ENCODE results near the gene COA7. TPM values are rescaled to one million over a fixed set of nuclear protein-coding genes. Genes with fewer than 3 reads are reported as not detected.

The COA7 gene
- total RNA-seq, 1 experiment from 2014 or later: 43.7 TPM

DNA sequence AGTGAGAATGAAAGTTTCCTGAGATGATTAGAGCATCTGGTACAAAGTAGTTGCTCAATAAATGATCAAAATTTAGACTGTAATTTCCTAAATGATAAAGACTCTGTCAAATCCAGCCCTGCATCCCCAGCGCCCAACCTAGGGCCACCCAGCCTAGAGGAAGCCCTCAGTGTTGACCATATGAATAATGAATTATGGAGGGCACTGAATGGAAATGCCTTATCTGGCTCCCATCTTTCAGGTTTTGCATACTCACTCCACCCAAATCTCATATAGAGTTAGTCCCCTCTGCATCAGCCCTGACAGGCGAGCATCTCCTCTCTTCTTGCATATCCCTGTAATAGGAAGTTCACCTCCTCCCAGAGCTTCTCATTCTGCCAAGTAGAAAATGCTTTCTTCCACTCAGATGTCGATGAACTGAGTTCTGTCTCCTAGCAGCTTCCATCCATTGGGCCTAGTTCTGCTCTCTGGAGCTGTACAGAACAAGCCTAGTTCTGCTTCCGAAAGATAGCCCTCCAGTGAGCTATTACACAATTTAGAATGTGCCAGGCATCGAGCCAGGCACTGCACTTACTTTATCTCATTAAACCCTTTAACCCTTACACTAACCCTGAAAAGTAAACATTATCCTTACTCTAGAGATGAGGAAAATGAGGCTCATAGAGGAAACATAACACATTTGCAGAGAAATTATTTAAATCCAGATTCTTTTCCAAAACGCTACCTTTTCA is 20.9 kb downstream of the COA7 start (continued):
- TF ChIP-seq, protein P1, sequence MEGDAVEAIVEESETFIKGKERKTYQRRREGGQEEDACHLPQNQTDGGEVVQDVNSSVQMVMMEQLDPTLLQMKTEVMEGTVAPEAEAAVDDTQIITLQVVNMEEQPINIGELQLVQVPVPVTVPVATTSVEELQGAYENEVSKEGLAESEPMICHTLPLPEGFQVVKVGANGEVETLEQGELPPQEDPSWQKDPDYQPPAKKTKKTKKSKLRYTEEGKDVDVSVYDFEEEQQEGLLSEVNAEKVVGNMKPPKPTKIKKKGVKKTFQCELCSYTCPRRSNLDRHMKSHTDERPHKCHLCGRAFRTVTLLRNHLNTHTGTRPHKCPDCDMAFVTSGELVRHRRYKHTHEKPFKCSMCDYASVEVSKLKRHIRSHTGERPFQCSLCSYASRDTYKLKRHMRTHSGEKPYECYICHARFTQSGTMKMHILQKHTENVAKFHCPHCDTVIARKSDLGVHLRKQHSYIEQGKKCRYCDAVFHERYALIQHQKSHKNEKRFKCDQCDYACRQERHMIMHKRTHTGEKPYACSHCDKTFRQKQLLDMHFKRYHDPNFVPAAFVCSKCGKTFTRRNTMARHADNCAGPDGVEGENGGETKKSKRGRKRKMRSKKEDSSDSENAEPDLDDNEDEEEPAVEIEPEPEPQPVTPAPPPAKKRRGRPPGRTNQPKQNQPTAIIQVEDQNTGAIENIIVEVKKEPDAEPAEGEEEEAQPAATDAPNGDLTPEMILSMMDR (IDR thresholded peaks at IDR 0.05): no peak
- TF ChIP-seq, protein P2, sequence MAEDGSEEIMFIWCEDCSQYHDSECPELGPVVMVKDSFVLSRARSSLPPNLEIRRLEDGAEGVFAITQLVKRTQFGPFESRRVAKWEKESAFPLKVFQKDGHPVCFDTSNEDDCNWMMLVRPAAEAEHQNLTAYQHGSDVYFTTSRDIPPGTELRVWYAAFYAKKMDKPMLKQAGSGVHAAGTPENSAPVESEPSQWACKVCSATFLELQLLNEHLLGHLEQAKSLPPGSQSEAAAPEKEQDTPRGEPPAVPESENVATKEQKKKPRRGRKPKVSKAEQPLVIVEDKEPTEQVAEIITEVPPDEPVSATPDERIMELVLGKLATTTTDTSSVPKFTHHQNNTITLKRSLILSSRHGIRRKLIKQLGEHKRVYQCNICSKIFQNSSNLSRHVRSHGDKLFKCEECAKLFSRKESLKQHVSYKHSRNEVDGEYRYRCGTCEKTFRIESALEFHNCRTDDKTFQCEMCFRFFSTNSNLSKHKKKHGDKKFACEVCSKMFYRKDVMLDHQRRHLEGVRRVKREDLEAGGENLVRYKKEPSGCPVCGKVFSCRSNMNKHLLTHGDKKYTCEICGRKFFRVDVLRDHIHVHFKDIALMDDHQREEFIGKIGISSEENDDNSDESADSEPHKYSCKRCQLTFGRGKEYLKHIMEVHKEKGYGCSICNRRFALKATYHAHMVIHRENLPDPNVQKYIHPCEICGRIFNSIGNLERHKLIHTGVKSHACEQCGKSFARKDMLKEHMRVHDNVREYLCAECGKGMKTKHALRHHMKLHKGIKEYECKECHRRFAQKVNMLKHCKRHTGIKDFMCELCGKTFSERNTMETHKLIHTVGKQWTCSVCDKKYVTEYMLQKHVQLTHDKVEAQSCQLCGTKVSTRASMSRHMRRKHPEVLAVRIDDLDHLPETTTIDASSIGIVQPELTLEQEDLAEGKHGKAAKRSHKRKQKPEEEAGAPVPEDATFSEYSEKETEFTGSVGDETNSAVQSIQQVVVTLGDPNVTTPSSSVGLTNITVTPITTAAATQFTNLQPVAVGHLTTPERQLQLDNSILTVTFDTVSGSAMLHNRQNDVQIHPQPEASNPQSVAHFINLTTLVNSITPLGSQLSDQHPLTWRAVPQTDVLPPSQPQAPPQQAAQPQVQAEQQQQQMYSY (CRISPR knock-in tag; IDR thresholded peaks at IDR 0.05): no peak
- TF ChIP-seq IRF2 (CRISPR knock-in tag; IDR thresholded peaks at IDR 0.05; ENCODE audit: borderline replicate concordance, low read depth) (no peak), KAT7 (CRISPR knock-in tag; IDR thresholded peaks at IDR 0.05; ENCODE audit: borderline replicate concordance) (no peak), GABPB1 (CRISPR knock-in tag; IDR thresholded peaks at IDR 0.05) (no peak), JUN (CRISPR knock-in tag; IDR thresholded peaks at IDR 0.05) (no peak)
- TF ChIP-seq, protein P3, sequence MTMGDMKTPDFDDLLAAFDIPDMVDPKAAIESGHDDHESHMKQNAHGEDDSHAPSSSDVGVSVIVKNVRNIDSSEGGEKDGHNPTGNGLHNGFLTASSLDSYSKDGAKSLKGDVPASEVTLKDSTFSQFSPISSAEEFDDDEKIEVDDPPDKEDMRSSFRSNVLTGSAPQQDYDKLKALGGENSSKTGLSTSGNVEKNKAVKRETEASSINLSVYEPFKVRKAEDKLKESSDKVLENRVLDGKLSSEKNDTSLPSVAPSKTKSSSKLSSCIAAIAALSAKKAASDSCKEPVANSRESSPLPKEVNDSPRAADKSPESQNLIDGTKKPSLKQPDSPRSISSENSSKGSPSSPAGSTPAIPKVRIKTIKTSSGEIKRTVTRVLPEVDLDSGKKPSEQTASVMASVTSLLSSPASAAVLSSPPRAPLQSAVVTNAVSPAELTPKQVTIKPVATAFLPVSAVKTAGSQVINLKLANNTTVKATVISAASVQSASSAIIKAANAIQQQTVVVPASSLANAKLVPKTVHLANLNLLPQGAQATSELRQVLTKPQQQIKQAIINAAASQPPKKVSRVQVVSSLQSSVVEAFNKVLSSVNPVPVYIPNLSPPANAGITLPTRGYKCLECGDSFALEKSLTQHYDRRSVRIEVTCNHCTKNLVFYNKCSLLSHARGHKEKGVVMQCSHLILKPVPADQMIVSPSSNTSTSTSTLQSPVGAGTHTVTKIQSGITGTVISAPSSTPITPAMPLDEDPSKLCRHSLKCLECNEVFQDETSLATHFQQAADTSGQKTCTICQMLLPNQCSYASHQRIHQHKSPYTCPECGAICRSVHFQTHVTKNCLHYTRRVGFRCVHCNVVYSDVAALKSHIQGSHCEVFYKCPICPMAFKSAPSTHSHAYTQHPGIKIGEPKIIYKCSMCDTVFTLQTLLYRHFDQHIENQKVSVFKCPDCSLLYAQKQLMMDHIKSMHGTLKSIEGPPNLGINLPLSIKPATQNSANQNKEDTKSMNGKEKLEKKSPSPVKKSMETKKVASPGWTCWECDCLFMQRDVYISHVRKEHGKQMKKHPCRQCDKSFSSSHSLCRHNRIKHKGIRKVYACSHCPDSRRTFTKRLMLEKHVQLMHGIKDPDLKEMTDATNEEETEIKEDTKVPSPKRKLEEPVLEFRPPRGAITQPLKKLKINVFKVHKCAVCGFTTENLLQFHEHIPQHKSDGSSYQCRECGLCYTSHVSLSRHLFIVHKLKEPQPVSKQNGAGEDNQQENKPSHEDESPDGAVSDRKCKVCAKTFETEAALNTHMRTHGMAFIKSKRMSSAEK (CRISPR knock-in tag; IDR thresholded peaks at IDR 0.05; ENCODE audit: borderline replicate concordance): no peak

DNA sequence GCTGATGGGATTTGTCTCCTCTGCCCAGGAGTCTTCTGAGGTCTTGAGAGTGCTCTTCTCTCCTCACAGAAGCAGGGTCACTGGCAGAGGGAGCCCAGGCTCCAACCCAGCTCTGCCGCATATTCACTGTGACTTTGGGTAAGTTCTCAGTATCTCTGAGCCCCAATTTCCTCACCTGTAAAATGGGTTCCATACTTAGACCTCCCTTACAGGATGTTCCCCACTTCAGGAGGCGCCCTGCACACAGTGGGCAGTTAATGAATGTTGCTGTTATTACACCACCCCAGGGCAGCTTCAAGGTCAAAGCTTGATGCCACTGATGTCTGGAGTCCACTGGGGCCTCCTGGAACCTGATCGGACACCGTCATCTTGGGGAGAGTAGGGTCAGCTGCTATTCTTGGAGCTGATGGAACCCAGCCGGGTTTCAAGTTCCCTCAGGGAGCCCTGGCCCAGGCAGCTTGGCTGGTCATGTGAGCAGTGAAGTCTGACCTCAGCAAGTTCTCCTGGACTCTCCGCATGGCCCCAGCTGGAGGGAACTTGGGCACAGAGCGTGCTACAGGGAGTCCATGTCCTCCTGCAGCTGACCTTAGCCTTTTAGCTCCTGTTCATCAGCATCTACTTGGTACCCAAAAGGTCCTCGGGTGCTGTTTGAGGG is 21.8 kb downstream of the COA7 start:
- Mint-ChIP-seq H3K27me3 (ENCODE audit: low read depth) (no peaks in the 10 kb centered on the region), H3K4me3 (no peak overlapping the region), H3K27ac (no peak overlapping the region), H3K9me3 (no peaks in the 10 kb centered on the region), H3K36me3 (no peaks in the 10 kb centered on the region), H3K4me1 (peaks cover 29% of the 10 kb centered on the region)
- DNase-seq (ENCODE audit: low spot score) (no peak), ATAC-seq (no peak)
- POLR2A ChIA-PET: interaction anchor here (1.2 kb wide), 1 partner anchor 10 kb away, joined by 3 read pairs; no protein-coding TSS in a partner anchor
- CTCF ChIA-PET: no interaction called here
- TF ChIP-seq, protein P4, sequence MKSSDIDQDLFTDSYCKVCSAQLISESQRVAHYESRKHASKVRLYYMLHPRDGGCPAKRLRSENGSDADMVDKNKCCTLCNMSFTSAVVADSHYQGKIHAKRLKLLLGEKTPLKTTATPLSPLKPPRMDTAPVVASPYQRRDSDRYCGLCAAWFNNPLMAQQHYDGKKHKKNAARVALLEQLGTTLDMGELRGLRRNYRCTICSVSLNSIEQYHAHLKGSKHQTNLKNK (CRISPR knock-in tag; IDR thresholded peaks at IDR 0.05): no peak
- no peak for TF ChIP-seq ETV6 (CRISPR knock-in tag; IDR thresholded peaks at IDR 0.05)
- no peak for TF ChIP-seq IRF2 (CRISPR knock-in tag; IDR thresholded peaks at IDR 0.05; ENCODE audit: borderline replicate concordance, low read depth)
- TF ChIP-seq MYBL2 (CRISPR knock-in tag; IDR thresholded peaks at IDR 0.05): no peak
- TF ChIP-seq, protein P5, sequence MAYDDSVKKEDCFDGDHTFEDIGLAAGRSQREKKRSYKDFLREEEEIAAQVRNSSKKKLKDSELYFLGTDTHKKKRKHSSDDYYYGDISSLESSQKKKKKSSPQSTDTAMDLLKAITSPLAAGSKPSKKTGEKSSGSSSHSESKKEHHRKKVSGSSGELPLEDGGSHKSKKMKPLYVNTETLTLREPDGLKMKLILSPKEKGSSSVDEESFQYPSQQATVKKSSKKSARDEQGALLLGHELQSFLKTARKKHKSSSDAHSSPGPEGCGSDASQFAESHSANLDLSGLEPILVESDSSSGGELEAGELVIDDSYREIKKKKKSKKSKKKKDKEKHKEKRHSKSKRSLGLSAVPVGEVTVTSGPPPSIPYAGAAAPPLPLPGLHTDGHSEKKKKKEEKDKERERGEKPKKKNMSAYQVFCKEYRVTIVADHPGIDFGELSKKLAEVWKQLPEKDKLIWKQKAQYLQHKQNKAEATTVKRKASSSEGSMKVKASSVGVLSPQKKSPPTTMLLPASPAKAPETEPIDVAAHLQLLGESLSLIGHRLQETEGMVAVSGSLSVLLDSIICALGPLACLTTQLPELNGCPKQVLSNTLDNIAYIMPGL (CRISPR knock-in tag; IDR thresholded peaks at IDR 0.05): no peak
- no peak for TF ChIP-seq ZNF138 (CRISPR knock-in tag; conservative IDR thresholded peaks at IDR 0.05)
- TF ChIP-seq ZNF232 (CRISPR knock-in tag; IDR thresholded peaks at IDR 0.05): no peak
- no peak for TF ChIP-seq CREB1 (CRISPR knock-in tag; IDR thresholded peaks at IDR 0.05)
